Hypothalamus (tissue), 51 donors: Measurements from ENCODE around the gene LAX1.
"Not testable (repeated sequence)": the region's sequence is repeated elsewhere in the genome, so short reads cannot be mapped to it uniquely, and the experiment has no call there.

ENCODE experiments used
- DNase-seq, 51 donors: peaks; one replicate each; lab custom pipeline; 2025; lab: John Stamatoyannopoulos, UW

LAX1 gene

GRCh38 chr1:203764105-203765028, 616 bp upstream of the LAX1 start:
- no peak for DNase-seq

GRCh38 chr1:203768256-203768655, 3.3 kb downstream of the LAX1 start:
- DNase-seq, result no peak

GRCh38 chr1:203769505-203770343, 4.7 kb downstream of the LAX1 start:
- peak in 19 of 51 donors; percentile 1 to 60 (median 24) for DNase-seq

GRCh38 chr1:203771901-203772301, 6.9 kb downstream of the LAX1 start:
- no peak for DNase-seq

GRCh38 chr1:203772836-203773235, 7.9 kb downstream of the LAX1 start:
- no peak for DNase-seq

- DNase-seq, result peak in 25 of 51 donors; percentile 2 to 73 (median 23)
Observed at GRCh38 chr1:203776636-203777035, 11.7 kb downstream of the LAX1 start.

- DNase-seq, result no peak
Observed at GRCh38 chr1:203777596-203777995, 12.6 kb downstream of the LAX1 start.

- DNase-seq, result no peak
Observed at GRCh38 chr1:203778146-203778545, 13.2 kb downstream of the LAX1 start.

- DNase-seq, result no peak
Observed at GRCh38 chr1:203778789-203779188, 13.8 kb downstream of the LAX1 start.

- no peak for DNase-seq
Observed at GRCh38 chr1:203781962-203782361, 17.0 kb downstream of the LAX1 start.

- no peak for DNase-seq
Observed at GRCh38 chr1:203789966-203790365, 25.0 kb downstream of the LAX1 start.

GRCh38 chr1:203791498-203791897, 26.5 kb downstream of the LAX1 start:
- DNase-seq, result no peak

GRCh38 chr1:203792486-203792885, 27.5 kb downstream of the LAX1 start:
- no peak for DNase-seq

- DNase-seq, result not testable (repeated sequence)
Observed at GRCh38 chr1:203793561-203793960, 28.6 kb downstream of the LAX1 start.

GRCh38 chr1:203794764-203795440, 29.9 kb downstream of the LAX1 start:
- peak in 1 of 51 donors; percentile 1 for DNase-seq

GRCh38 chr1:203795441-203796235, 30.7 kb downstream of the LAX1 start, which contains the start of the genes ZBED6 and ZC3H11A:
Gene ZBED6, plus strand, starts transcription at chr1:203795623. Its CDS starts 1,900 bp downstream, at chr1:203797523.
Gene ZC3H11A, plus strand, starts transcription at chr1:203795623. Its CDS starts 21,448 bp downstream, at chr1:203817071.
- DNase-seq, result peak; percentile 80 to 99 (median 97)

GRCh38 chr1:203796236-203796605, 31.2 kb downstream of the LAX1 start:
- DNase-seq, result peak in 9 of 51 donors; percentile 27 to 64 (median 47)

- no peak for DNase-seq
Observed at GRCh38 chr1:203797216-203797615, 32.2 kb downstream of the LAX1 start.

- no peak for DNase-seq
Observed at GRCh38 chr1:203797948-203798655, 33.1 kb downstream of the LAX1 start.
